ENCODE measurements around the gene ARMC9. TPM values are rescaled to one million over a fixed set of nuclear protein-coding genes. Genes with fewer than 3 reads are reported as not detected.

Gene ARMC9
- total RNA-seq, 1 experiment from 2014 or later: 3.3 TPM

GRCh38 chr2:231334179-231334930 lies 135.9 kb downstream of the ARMC9 start:
- POLR2A ChIA-PET: no interaction called here
- no peaks in the 10 kb centered on the region for H3K9me3 Mint-ChIP-seq (ENCODE audit: unreplicated experiment)
- Histone ChIP-seq H3K9me3 (no peaks in the 10 kb centered on the region), H3K27me3 (replicated peaks; ENCODE audit: control insufficient read depth, insufficient read depth, low read length) (no peaks in the 10 kb centered on the region), H3K4me3 (ENCODE audit: low read depth, low read length) (no peak overlapping the region), H3K4me1 (peaks cover 21% of the 10 kb centered on the region; the same call in 1 of the 2 replicates), H3K36me3 (ENCODE audit: control insufficient read depth, insufficient read depth, low read length) (no peaks in the 10 kb centered on the region)
- intact Hi-C loops (cut with micrococcal nuclease; ENCODE audit: unreplicated experiment): no loop called here
- no peak for TF ChIP-seq CTCF (IDR thresholded peaks at IDR 0.05; ENCODE audit: insufficient read depth in 1 of 2, low read depth in 1 of 2, low read length in 1 of 2, severe bottlenecking in 1 of 2, unreplicated experiment in 1 of 2)
- no peak for DNase-seq
- no peaks in the 10 kb centered on the region for H3K36me3 Mint-ChIP-seq (ENCODE audit: insufficient read depth, unreplicated experiment)
- no peaks in the 10 kb centered on the region for H3K27me3 Mint-ChIP-seq (ENCODE audit: insufficient read depth, unreplicated experiment)
- CTCF ChIA-PET: no interaction called here
- no TSS peak for BruUV-seq (replicated peaks)
- no peak overlapping the region for H3K27ac Mint-ChIP-seq (ENCODE audit: unreplicated experiment)
- H3K4me3 Mint-ChIP-seq (ENCODE audit: unreplicated experiment): no peak overlapping the region
- H3K4me1 Mint-ChIP-seq (ENCODE audit: low read depth, unreplicated experiment): no peaks in the 10 kb centered on the region

- H3K27me3 Mint-ChIP-seq (ENCODE audit: insufficient read depth, unreplicated experiment): no peaks in the 10 kb centered on the region
- no TSS peak for BruUV-seq (replicated peaks)
- H3K4me1 Mint-ChIP-seq (ENCODE audit: low read depth, unreplicated experiment): no peaks in the 10 kb centered on the region
- no peaks in the 10 kb centered on the region for H3K9me3 Mint-ChIP-seq (ENCODE audit: unreplicated experiment)
- H3K36me3 Mint-ChIP-seq (ENCODE audit: insufficient read depth, unreplicated experiment): no peaks in the 10 kb centered on the region
- no peaks in the 10 kb centered on the region for H3K36me3 ChIP-seq (ENCODE audit: control insufficient read depth, insufficient read depth, low read length)
- no peak for TF ChIP-seq CTCF (IDR thresholded peaks at IDR 0.05; ENCODE audit: insufficient read depth in 1 of 2, low read depth in 1 of 2, low read length in 1 of 2, severe bottlenecking in 1 of 2, unreplicated experiment in 1 of 2)
- H3K27ac Mint-ChIP-seq (ENCODE audit: unreplicated experiment): no peak overlapping the region
- no peak for DNase-seq
- intact Hi-C loops (cut with micrococcal nuclease; ENCODE audit: unreplicated experiment): no loop called here
- peaks cover 21% of the 10 kb centered on the region; the same call in 1 of the 2 replicates for H3K4me1 ChIP-seq
- no peaks in the 10 kb centered on the region for H3K27me3 ChIP-seq (replicated peaks; ENCODE audit: control insufficient read depth, insufficient read depth, low read length)
- no peak overlapping the region for H3K4me3 ChIP-seq (ENCODE audit: low read depth, low read length)
- H3K4me3 Mint-ChIP-seq (ENCODE audit: unreplicated experiment): no peak overlapping the region
- ChIA-PET CTCF (interaction anchor here (0.6 kb wide), 1 partner anchor 1180 kb away, joined by 6 read pairs; no protein-coding TSS in a partner anchor), POLR2A (no interaction called here)
- H3K9me3 ChIP-seq: no peaks in the 10 kb centered on the region
Measured at GRCh38 chr2:231334981-231335380, 136.6 kb downstream of the ARMC9 start.

DNA sequence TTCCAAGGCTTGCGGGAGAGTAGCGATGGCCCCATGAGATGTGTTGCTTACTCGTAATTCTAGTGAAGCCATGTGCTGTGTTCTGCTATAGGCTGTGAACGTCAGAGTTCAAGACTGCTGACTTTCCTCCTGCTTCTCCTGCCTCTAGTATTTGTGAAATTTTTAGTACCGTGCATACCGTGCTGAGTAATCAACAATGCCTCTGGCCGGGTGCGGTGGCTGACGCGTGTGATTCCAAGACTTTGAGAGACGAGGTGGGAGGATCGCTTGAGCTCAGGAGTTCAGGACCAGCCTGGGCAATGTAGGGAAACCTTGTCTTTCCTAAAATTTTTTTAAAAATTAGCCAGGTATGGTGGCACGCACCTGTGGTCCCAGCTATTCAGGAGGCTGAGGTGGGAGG lies 137.2 kb downstream of the ARMC9 start:
- Histone ChIP-seq H3K4me1 (peaks cover 21% of the 10 kb centered on the region; the same call in 1 of the 2 replicates), H3K4me3 (ENCODE audit: low read depth, low read length) (no peak overlapping the region), H3K27me3 (replicated peaks; ENCODE audit: control insufficient read depth, insufficient read depth, low read length) (no peaks in the 10 kb centered on the region), H3K36me3 (ENCODE audit: control insufficient read depth, insufficient read depth, low read length) (no peaks in the 10 kb centered on the region), H3K9me3 (no peaks in the 10 kb centered on the region)
- intact Hi-C loops (cut with micrococcal nuclease; ENCODE audit: unreplicated experiment): no loop called here
- Mint-ChIP-seq H3K9me3 (ENCODE audit: unreplicated experiment) (no peaks in the 10 kb centered on the region), H3K4me1 (ENCODE audit: low read depth, unreplicated experiment) (no peaks in the 10 kb centered on the region), H3K36me3 (ENCODE audit: insufficient read depth, unreplicated experiment) (no peaks in the 10 kb centered on the region), H3K4me3 (ENCODE audit: unreplicated experiment) (no peak overlapping the region), H3K27me3 (ENCODE audit: insufficient read depth, unreplicated experiment) (no peaks in the 10 kb centered on the region), H3K27ac (ENCODE audit: unreplicated experiment) (no peak overlapping the region)
- CTCF ChIA-PET: interaction anchor here (0.6 kb wide), 1 partner anchor 1180 kb away, joined by 6 read pairs; no protein-coding TSS in a partner anchor
- TF ChIP-seq CTCF (IDR thresholded peaks at IDR 0.05; ENCODE audit: insufficient read depth in 1 of 2, low read depth in 1 of 2, low read length in 1 of 2, severe bottlenecking in 1 of 2, unreplicated experiment in 1 of 2): no peak
- DNase-seq: no peak
- no TSS peak for BruUV-seq (replicated peaks)
- POLR2A ChIA-PET: no interaction called here
